ENCODE measurements around the gene TM9SF1. TPM values are rescaled to one million over a fixed set of nuclear protein-coding genes. Genes with fewer than 3 reads are reported as not detected.

Gene TM9SF1
- total and polyA plus RNA-seq, 4 donors = 32.7 to 71.9 (median 52.0) TPM

- H3K36me3 ChIP-seq (ENCODE audit: control insufficient read depth in 4 of 4, insufficient read depth in 4 of 4, low read length in 4 of 4) = peaks cover 11 to 47% (median 36%) of the 10 kb centered on the region in 4 donors
- peaks cover 8 to 22% (median 12%) of the 10 kb centered on the region in 5 donors for H3K4me1 ChIP-seq (ENCODE audit: control insufficient read depth in 5 of 5, insufficient read depth in 5 of 5, low read length in 5 of 5)
- H3K4me3 ChIP-seq = peak within 1 kb of the TSS; percentile 94
- peak within 1 kb of the TSS; percentile 89 to 93 for H3K27ac ChIP-seq (ENCODE audit: low read depth in 1 of 2, low read length in 1 of 2)
- ATAC-seq (ENCODE audit: insufficient read depth, low FRiP score) (peak; percentile 94), DNase-seq (peak; percentile 98 to 100 (median 99))
- peak within 1 kb of the TSS in 1 of 2 donors; percentile 85 for H3K9ac ChIP-seq (ENCODE audit: insufficient read depth in 1 of 2, low read length in 2 of 2)
- no peak for TF ChIP-seq CTCF (IDR thresholded peaks at IDR 0.05; ENCODE audit: control extremely low read depth, extremely low read depth)
- no peaks in the 10 kb centered on the region for H3K27me3 ChIP-seq (ENCODE audit: control insufficient read depth in 3 of 3, insufficient read depth in 3 of 3, low read length in 2 of 3)
- WGBS, 2 donors = 0 to 1% methylated on average over 50 to 57 of the region's 57 CpGs
- H3K9me3 ChIP-seq (ENCODE audit: control insufficient read depth in 4 of 4, insufficient read depth in 3 of 4, low read length in 3 of 4) = no peaks in the 10 kb centered on the region
Observed at GRCh38 chr14:24146978-24147760, 48.1 kb downstream of the TM9SF1 start, which contains the start of gene RNF31. TSS of gene RNF31 (plus strand) at chr14:24147498. CDS start at chr14:24147699, 201 bp downstream.

GRCh38 chr14:24146453-24146977 is 48.7 kb downstream of the TM9SF1 start, which contains the start of gene PSME2:
TSS of gene PSME2 (minus strand) at chr14:24146610. CDS start at chr14:24146581, 29 bp downstream.
- ATAC-seq (ENCODE audit: insufficient read depth, low FRiP score) (peak; percentile 84), DNase-seq (peak; percentile 98 to 99 (median 98))
- no peak for TF ChIP-seq CTCF (IDR thresholded peaks at IDR 0.05; ENCODE audit: control extremely low read depth, extremely low read depth)
- peak within 1 kb of the TSS; percentile 94 for H3K4me3 ChIP-seq
- H3K27ac ChIP-seq (ENCODE audit: low read depth in 1 of 2, low read length in 1 of 2) = peak within 1 kb of the TSS; percentile 89 to 93
- peaks cover 8 to 25% (median 12%) of the 10 kb centered on the region in 5 donors for H3K4me1 ChIP-seq (ENCODE audit: control insufficient read depth in 5 of 5, insufficient read depth in 5 of 5, low read length in 5 of 5)
- H3K27me3 ChIP-seq (ENCODE audit: control insufficient read depth in 3 of 3, insufficient read depth in 3 of 3, low read length in 2 of 3) = no peaks in the 10 kb centered on the region
- H3K9ac ChIP-seq (ENCODE audit: insufficient read depth in 1 of 2, low read length in 2 of 2) = peak within 1 kb of the TSS in 1 of 2 donors; percentile 85
- peaks cover 10 to 41% (median 30%) of the 10 kb centered on the region in 4 donors for H3K36me3 ChIP-seq (ENCODE audit: control insufficient read depth in 4 of 4, insufficient read depth in 4 of 4, low read length in 4 of 4)
- H3K9me3 ChIP-seq (ENCODE audit: control insufficient read depth in 4 of 4, insufficient read depth in 3 of 4, low read length in 3 of 4) = no peaks in the 10 kb centered on the region
- 0 to 1% methylated on average over 25 of the region's 25 CpGs for WGBS, 2 donors

GRCh38 chr14:24145690-24146452 is 49.4 kb downstream of the TM9SF1 start:
- H3K27ac ChIP-seq (ENCODE audit: low read depth in 1 of 2, low read length in 1 of 2) = peak overlapping the region; percentile 79 to 91
- H3K4me1 ChIP-seq (ENCODE audit: control insufficient read depth in 5 of 5, insufficient read depth in 5 of 5, low read length in 5 of 5) = peaks cover 8 to 26% (median 12%) of the 10 kb centered on the region in 5 donors
- H3K9me3 ChIP-seq (ENCODE audit: control insufficient read depth in 4 of 4, insufficient read depth in 3 of 4, low read length in 3 of 4) = no peaks in the 10 kb centered on the region
- ATAC-seq (ENCODE audit: insufficient read depth, low FRiP score) (no peak), DNase-seq (no peak)
- peak overlapping the region in 1 of 2 donors; percentile 85 for H3K9ac ChIP-seq (ENCODE audit: insufficient read depth in 1 of 2, low read length in 2 of 2)
- 8 to 20% methylated on average over 9 of the region's 9 CpGs for WGBS, 2 donors
- H3K27me3 ChIP-seq (ENCODE audit: control insufficient read depth in 3 of 3, insufficient read depth in 3 of 3, low read length in 2 of 3) = no peaks in the 10 kb centered on the region
- no peak for TF ChIP-seq CTCF (IDR thresholded peaks at IDR 0.05; ENCODE audit: control extremely low read depth, extremely low read depth)
- peaks cover 5 to 34% (median 23%) of the 10 kb centered on the region in 4 donors for H3K36me3 ChIP-seq (ENCODE audit: control insufficient read depth in 4 of 4, insufficient read depth in 4 of 4, low read length in 4 of 4)
- peak overlapping the region; percentile 71 for H3K4me3 ChIP-seq

All from lung (tissue), 12 donors.